DOHH2 (cell line): ENCODE results near the gene SEMA4D.

Experiments
- H3F3A ChIP-seq: fragments of 200-600 bp; sonication (generic), shearing (Covaris generic); 2 replicates; pipeline ENCODE4 v1.6.0; 2016; ENCODE audit warnings: antibody characterized with exemption, mild to moderate bottlenecking; ENCODE audit not compliant: control insufficient read depth, insufficient read depth
- H3K27ac ChIP-seq: fragments of 200-600 bp; sonication (generic); 2 replicates; pipeline ENCODE4 v1.5.1; 2014; ENCODE audit warnings: low read depth, mild to moderate bottlenecking, low read length, moderate library complexity
- H3K27me3 ChIP-seq: fragments of 200-600 bp; sonication (generic); 2 replicates; pipeline ENCODE4 v1.6.1; 2014; ENCODE audit warnings: mild to moderate bottlenecking, low read length, mixed read lengths; ENCODE audit not compliant: control insufficient read depth
- H3K36me3 ChIP-seq: fragments of 200-600 bp; sonication (generic); 2 replicates; pipeline ENCODE4 v1.6.1; 2014; ENCODE audit warnings: mild to moderate bottlenecking, low read length, moderate library complexity, mixed read lengths; ENCODE audit not compliant: control insufficient read depth
- H3K4me1 ChIP-seq: fragments of 200-600 bp; sonication (generic); 2 replicates; pipeline ENCODE4 v1.6.1; 2014; ENCODE audit warnings: mild to moderate bottlenecking, low read length, mixed read lengths; ENCODE audit not compliant: control insufficient read depth
- H3K4me2 ChIP-seq: fragments of 200-600 bp; sonication (generic); 2 replicates; pipeline ENCODE4 v1.6.0; 2014; ENCODE audit warnings: mild to moderate bottlenecking, low read length, moderate library complexity
- H3K4me3 ChIP-seq: fragments of 200-600 bp; sonication (generic); 2 replicates; pipeline ENCODE4 v1.5.1; 2014; ENCODE audit warnings: mild to moderate bottlenecking, low read length, mixed read lengths
- H3K79me2 ChIP-seq: fragments of 200-600 bp; sonication (generic); 2 replicates; pipeline ENCODE4 v1.6.1; 2014; ENCODE audit warnings: mild to moderate bottlenecking, low read length, mixed read lengths; ENCODE audit not compliant: control insufficient read depth
- H3K9me2 ChIP-seq: fragments of 200-600 bp; sonication (generic); replicated peaks from 2 replicates; pipeline ENCODE4 v1.6.1; 2014; ENCODE audit warnings: mild to moderate bottlenecking, low read length, mixed read lengths; ENCODE audit not compliant: control insufficient read depth
- H3K9me3 ChIP-seq: fragments of 200-600 bp; sonication (generic); 2 replicates; pipeline ENCODE4 v1.6.1; 2014; ENCODE audit warnings: antibody characterized with exemption, low read length, mixed read lengths; ENCODE audit not compliant: control insufficient read depth, insufficient read depth
- H4K20me1 ChIP-seq: fragments of 200-600 bp; sonication (generic); 2 replicates; pipeline ENCODE4 v1.6.0; 2014; ENCODE audit warnings: low read depth, mild to moderate bottlenecking, antibody characterized with exemption, low read length, moderate library complexity; ENCODE audit not compliant: control insufficient read depth, insufficient read depth
- CTCF ChIP-seq: fragments of 200-600 bp; sonication (generic); IDR thresholded peaks from one replicate; pipeline ENCODE4 v1.5.1; 2014; ENCODE audit warnings: antibody characterized with exemption, mild to moderate bottlenecking, low read depth, low read length; ENCODE audit not compliant: poor library complexity, severe bottlenecking
- EZH2phosphoT487 ChIP-seq: fragments of 200-600 bp; sonication (generic); IDR thresholded peaks from 2 replicates; pipeline ENCODE4 v1.6.1; 2017; ENCODE audit warnings: borderline replicate concordance, mild to moderate bottlenecking, antibody characterized with exemption, low read length, moderate library complexity, mixed read lengths

SEMA4D gene

GRCh38 chr9:89409466-89409865 is 88.4 kb downstream of the SEMA4D start:
- Histone ChIP-seq H3K27me3 (no peaks in the 10 kb centered on the region), H3F3A (no peaks in the 10 kb centered on the region), H3K4me1 (peaks cover 10% of the 10 kb centered on the region), H4K20me1 (no peaks in the 10 kb centered on the region), H3K9me2 (no peaks in the 10 kb centered on the region), H3K79me2 (no peaks in the 10 kb centered on the region), H3K9me3 (no peaks in the 10 kb centered on the region), H3K4me3 (no peak overlapping the region), H3K4me2 (no peak overlapping the region), H3K36me3 (no peaks in the 10 kb centered on the region), H3K27ac (no peak overlapping the region)
- TF ChIP-seq EZH2phosphoT487 (no peak), CTCF (no peak)

- TF ChIP-seq EZH2phosphoT487 (no peak), CTCF (no peak)
- Histone ChIP-seq H3K9me3 (no peaks in the 10 kb centered on the region), H3K27me3 (no peaks in the 10 kb centered on the region), H3K79me2 (no peaks in the 10 kb centered on the region), H3F3A (no peaks in the 10 kb centered on the region), H3K9me2 (no peaks in the 10 kb centered on the region), H3K4me2 (no peak overlapping the region), H3K27ac (no peak overlapping the region), H3K4me3 (no peak overlapping the region), H4K20me1 (no peaks in the 10 kb centered on the region), H3K36me3 (no peaks in the 10 kb centered on the region), H3K4me1 (peaks cover 10% of the 10 kb centered on the region)
Measured at GRCh38 chr9:89408628-89409101, 89.2 kb downstream of the SEMA4D start.

GRCh38 chr9:89407070-89407469 is 90.8 kb downstream of the SEMA4D start:
- Histone ChIP-seq H4K20me1 (no peaks in the 10 kb centered on the region), H3K4me2 (no peak overlapping the region), H3K9me3 (no peaks in the 10 kb centered on the region), H3K4me3 (no peak overlapping the region), H3K79me2 (no peaks in the 10 kb centered on the region), H3K36me3 (no peaks in the 10 kb centered on the region), H3F3A (no peaks in the 10 kb centered on the region), H3K4me1 (peaks cover 10% of the 10 kb centered on the region), H3K27ac (no peak overlapping the region), H3K27me3 (no peaks in the 10 kb centered on the region), H3K9me2 (no peaks in the 10 kb centered on the region)
- TF ChIP-seq CTCF (no peak), EZH2phosphoT487 (no peak)

- Histone ChIP-seq H4K20me1 (peaks cover 7% of the 10 kb centered on the region; the same call in 1 of the 2 replicates), H3K9me2 (no peaks in the 10 kb centered on the region), H3K27ac (no peak overlapping the region), H3F3A (no peaks in the 10 kb centered on the region), H3K4me3 (no peak overlapping the region), H3K36me3 (no peaks in the 10 kb centered on the region), H3K4me2 (peak overlapping the region; percentile 22; the same call in 1 of the 2 replicates), H3K27me3 (no peaks in the 10 kb centered on the region), H3K4me1 (peaks cover 19% of the 10 kb centered on the region), H3K9me3 (no peaks in the 10 kb centered on the region), H3K79me2 (no peaks in the 10 kb centered on the region)
- TF ChIP-seq EZH2phosphoT487: no peak
- no peak for TF ChIP-seq CTCF
Measured at GRCh38 chr9:89405826-89406225, 92.1 kb downstream of the SEMA4D start.
